Neural progenitor cell (in vitro differentiated cells): ENCODE measurements around the gene DHRS9. TPM values are rescaled to one million over a fixed set of nuclear protein-coding genes. Genes with fewer than 3 reads are reported as not detected.
A peak's percentile ranks its signal among the peaks of the same experiment; 100 is the strongest.
"Not testable (repeated sequence)": the region's sequence is repeated elsewhere in the genome, so short reads cannot be mapped to it uniquely, and the experiment has no call there.

Source experiments
- DNase-seq: peaks from one replicate; pipeline ENCODE4 v3.0.0-alpha.2; 2016; ENCODE audit warnings: low spot score
- H2AFZ ChIP-seq: fragments of 200-600 bp; sonication (generic); replicated peaks from 2 replicates; pipeline ENCODE4 v1.6.1; 2016; ENCODE audit warnings: antibody characterized with exemption
- H3F3A ChIP-seq: fragments of 200-600 bp; sonication (generic); 2 replicates; pipeline ENCODE4 v1.6.1; 2016; ENCODE audit warnings: antibody characterized with exemption, low read depth
- H3K27ac ChIP-seq: fragments of 200-600 bp; sonication (generic); 2 replicates; pipeline ENCODE4 v1.5.1; 2016; ENCODE audit warnings: mild to moderate bottlenecking
- H3K27me3 ChIP-seq: fragments of 200-600 bp; sonication (generic); 2 replicates; pipeline ENCODE4 v1.6.1; 2016; ENCODE audit warnings: mild to moderate bottlenecking, moderate library complexity
- H3K36me3 ChIP-seq: fragments of 200-600 bp; sonication (generic); 2 replicates; pipeline ENCODE4 v1.5.1; 2016
- H3K4me1 ChIP-seq: fragments of 200-600 bp; sonication (generic); 2 replicates; pipeline ENCODE4 v1.6.1; 2016; ENCODE audit warnings: mixed run types
- H3K4me2 ChIP-seq: fragments of 200-600 bp; sonication (generic); 2 replicates; pipeline ENCODE4 v1.6.1; 2016
- H3K4me3 ChIP-seq: fragments of 200-600 bp; sonication (generic); 2 replicates; pipeline ENCODE4 v1.5.1; 2016
- H3K79me2 ChIP-seq: fragments of 200-600 bp; sonication (generic); 2 replicates; pipeline ENCODE4 v1.6.1; 2016; ENCODE audit warnings: low read depth
- H3K9ac ChIP-seq: fragments of 200-600 bp; sonication (generic); 2 replicates; pipeline ENCODE4 v1.6.1; 2016
- H3K9me3 ChIP-seq: fragments of 200-600 bp; sonication (generic); 2 replicates; pipeline ENCODE4 v1.5.1; 2016; ENCODE audit warnings: low read depth
- H4K20me1 ChIP-seq: fragments of 200-600 bp; sonication (generic); 2 replicates; pipeline ENCODE4 v1.6.1; 2016; ENCODE audit warnings: low read depth
- H3K27ac Mint-ChIP-seq: 3 replicates; pipeline ENCODE4 v1.8.0; 2021; ENCODE audit warnings: mixed read lengths
- H3K27me3 Mint-ChIP-seq: 2 replicates; pipeline ENCODE4 v1.8.0; 2022; ENCODE audit warnings: low read depth, mild to moderate bottlenecking, inconsistent platforms, moderate library complexity, mixed read lengths; ENCODE audit not compliant: insufficient read depth
- H3K36me3 Mint-ChIP-seq: 3 replicates; pipeline ENCODE4 v1.8.0; 2021; ENCODE audit warnings: mixed read lengths
- H3K4me1 Mint-ChIP-seq: 3 replicates; pipeline ENCODE4 v1.8.0; 2021; ENCODE audit warnings: mixed read lengths
- H3K4me3 Mint-ChIP-seq: 3 replicates; pipeline ENCODE4 v1.8.0; 2021; ENCODE audit warnings: mild to moderate bottlenecking, moderate library complexity, mixed read lengths
- H3K9me3 Mint-ChIP-seq: 3 replicates; pipeline ENCODE4 v1.8.0; 2020; ENCODE audit warnings: mixed read lengths
- CTCF ChIP-seq: fragments of 200-600 bp; sonication (generic); IDR thresholded peaks from 2 replicates; pipeline ENCODE4 v1.5.1; 2017; ENCODE audit warnings: antibody characterized with exemption, mild to moderate bottlenecking
- EZH2 ChIP-seq: fragments of 200-600 bp; sonication (generic); IDR thresholded peaks from 2 replicates; pipeline ENCODE4 v1.6.1; 2017; ENCODE audit warnings: antibody characterized with exemption, mild to moderate bottlenecking, moderate library complexity
- EZH2phosphoT487 ChIP-seq: fragments of 200-600 bp; sonication (generic); IDR thresholded peaks from 2 replicates; pipeline ENCODE4 v1.6.1; 2017; ENCODE audit warnings: antibody characterized with exemption
- total RNA-seq: library from RNA; depleted of rRNA; stranded (reverse); fragments of >200 nt; gene quantifications from 2 replicates; pipeline ENCODE4 v1.2.3, GENCODE V29; 2015; ENCODE audit warnings: low replicate concordance

The DHRS9 gene
- total RNA-seq, 1 donor from 2014 or later: not detected

- Histone ChIP-seq H3K4me1 (no peaks in the 10 kb centered on the region), H3K79me2 (no peaks in the 10 kb centered on the region), H3K27me3 (no peaks in the 10 kb centered on the region), H3K36me3 (no peaks in the 10 kb centered on the region), H3K9ac (no peak overlapping the region), H3F3A (no peaks in the 10 kb centered on the region), H3K4me2 (no peak overlapping the region), H3K4me3 (no peak overlapping the region), H4K20me1 (no peaks in the 10 kb centered on the region), H2AFZ (no peak overlapping the region), H3K9me3 (no peaks in the 10 kb centered on the region), H3K27ac (no peak overlapping the region)
- H3K27ac Mint-ChIP-seq: no peak overlapping the region
- H3K36me3 Mint-ChIP-seq: no peaks in the 10 kb centered on the region
- TF ChIP-seq EZH2 (no peak), EZH2phosphoT487 (no peak), CTCF (no peak)
- H3K4me3 Mint-ChIP-seq: no peak overlapping the region
- H3K4me1 Mint-ChIP-seq: no peaks in the 10 kb centered on the region
- DNase-seq: no peak
- H3K27me3 Mint-ChIP-seq: no peaks in the 10 kb centered on the region
- H3K9me3 Mint-ChIP-seq: peaks cover 19% of the 10 kb centered on the region
Measured at GRCh38 chr2:169047256-169048250, 21.8 kb upstream of the DHRS9 start.

GRCh38 chr2:169049142-169049541 lies 20.2 kb upstream of the DHRS9 start:
- no peaks in the 10 kb centered on the region for H3K79me2 ChIP-seq
- Mint-ChIP-seq H3K36me3 (no peaks in the 10 kb centered on the region), H3K9me3 (peaks cover 11% of the 10 kb centered on the region), H3K4me3 (no peak overlapping the region), H3K27ac (no peak overlapping the region), H3K4me1 (no peaks in the 10 kb centered on the region), H3K27me3 (no peaks in the 10 kb centered on the region)
- H3K9me3 ChIP-seq: no peaks in the 10 kb centered on the region
- no peaks in the 10 kb centered on the region for H4K20me1 ChIP-seq
- H2AFZ ChIP-seq: no peak overlapping the region
- no peaks in the 10 kb centered on the region for H3F3A ChIP-seq
- H3K27me3 ChIP-seq: no peaks in the 10 kb centered on the region
- H3K4me1 ChIP-seq: no peaks in the 10 kb centered on the region
- no peak overlapping the region for H3K27ac ChIP-seq
- no peak overlapping the region for H3K4me3 ChIP-seq
- no peak for DNase-seq
- H3K9ac ChIP-seq: no peak overlapping the region
- H3K4me2 ChIP-seq: no peak overlapping the region
- TF ChIP-seq EZH2phosphoT487 (no peak), EZH2 (no peak), CTCF (no peak)
- H3K36me3 ChIP-seq: no peaks in the 10 kb centered on the region

- H3K27me3 Mint-ChIP-seq: no peaks in the 10 kb centered on the region
Measured at GRCh38 chr2:169050476-169051240, 18.7 kb upstream of the DHRS9 start.

GRCh38 chr2:169054575-169054974 lies 14.8 kb upstream of the DHRS9 start:
- not testable (repeated sequence) for H3K36me3 ChIP-seq, H3K27ac Mint-ChIP-seq, H3K4me2 ChIP-seq, H3K79me2 ChIP-seq, H3F3A ChIP-seq, H3K4me3 ChIP-seq, H3K27ac ChIP-seq, H3K4me1 Mint-ChIP-seq, H3K4me3 Mint-ChIP-seq, H3K27me3 Mint-ChIP-seq, H3K27me3 ChIP-seq, DNase-seq, H4K20me1 ChIP-seq, H3K9ac ChIP-seq, H2AFZ ChIP-seq, H3K36me3 Mint-ChIP-seq, H3K9me3 ChIP-seq, H3K4me1 ChIP-seq
- H3K9me3 Mint-ChIP-seq: peaks cover 35% of the 10 kb centered on the region

More at GRCh38 chr2:169050476-169051240, 18.7 kb upstream of the DHRS9 start:
- Mint-ChIP-seq H3K36me3 (no peaks in the 10 kb centered on the region), H3K4me1 (no peaks in the 10 kb centered on the region), H3K27ac (no peak overlapping the region), H3K4me3 (no peak overlapping the region), H3K9me3 (peaks cover 19% of the 10 kb centered on the region)
- no peak overlapping the region for H3K4me2 ChIP-seq
- H3K4me3 ChIP-seq: no peak overlapping the region
- no peaks in the 10 kb centered on the region for H3K79me2 ChIP-seq
- DNase-seq: no peak
- H3K9ac ChIP-seq: no peak overlapping the region
- H3K27ac ChIP-seq: no peak overlapping the region
- peak overlapping the region; percentile 65 for H2AFZ ChIP-seq
- H3K4me1 ChIP-seq: no peaks in the 10 kb centered on the region
- H3K9me3 ChIP-seq: no peaks in the 10 kb centered on the region
- H4K20me1 ChIP-seq: no peaks in the 10 kb centered on the region
- TF ChIP-seq EZH2 (no peak), CTCF (no peak), EZH2phosphoT487 (no peak)
- no peaks in the 10 kb centered on the region for H3K27me3 ChIP-seq
- no peaks in the 10 kb centered on the region for H3K36me3 ChIP-seq
- no peaks in the 10 kb centered on the region for H3F3A ChIP-seq

GRCh38 chr2:169064199-169064598 lies 5.2 kb upstream of the DHRS9 start:
- not testable (repeated sequence) for H3K79me2 ChIP-seq, H3K4me1 Mint-ChIP-seq, H3K4me3 Mint-ChIP-seq, H3K27ac Mint-ChIP-seq, H3K4me2 ChIP-seq, H3K27me3 ChIP-seq, H2AFZ ChIP-seq, H3K36me3 ChIP-seq, H3K9ac ChIP-seq, H3F3A ChIP-seq, H3K9me3 Mint-ChIP-seq, H3K27ac ChIP-seq, H4K20me1 ChIP-seq, H3K4me3 ChIP-seq, DNase-seq, H3K36me3 Mint-ChIP-seq, H3K4me1 ChIP-seq, H3K9me3 ChIP-seq, H3K27me3 Mint-ChIP-seq
